ENCODE results near the gene AUTS2. TPM values are rescaled to one million over a fixed set of nuclear protein-coding genes. Genes with fewer than 3 reads are reported as not detected.

The AUTS2 gene
- total RNA-seq, 1 experiment from 2014 or later, result 50.0 TPM

DNA sequence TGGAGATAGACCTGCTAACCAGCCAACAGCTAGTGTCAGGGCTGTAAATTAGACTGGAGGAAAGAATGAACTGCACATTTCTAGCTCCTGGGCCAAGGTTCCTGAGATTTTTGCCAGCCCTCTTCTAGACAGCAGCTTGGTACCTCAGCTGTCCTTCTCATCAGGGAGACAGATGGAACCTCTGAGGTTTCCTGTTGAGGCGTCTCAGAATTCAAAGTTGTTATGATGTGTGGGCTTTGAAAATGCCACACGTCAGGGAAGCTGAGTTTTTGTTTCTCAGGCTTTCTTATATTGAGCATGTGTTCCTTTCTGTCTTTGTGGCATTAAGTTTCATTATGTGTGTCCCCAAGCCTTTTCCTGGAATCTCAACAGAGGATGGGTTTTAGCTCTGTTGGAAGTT, 736.6 kb downstream of the AUTS2 start:
- no peak for DNase-seq (ENCODE audit: low spot score)
- ChIA-PET CTCF (no interaction called here), POLR2A (no interaction called here)
- no peak overlapping the region for H3K4me3 Mint-ChIP-seq
- no peaks in the 10 kb centered on the region for H3K4me1 Mint-ChIP-seq
- TF ChIP-seq PRDM15 (CRISPR knock-in tag; IDR thresholded peaks at IDR 0.05) (no peak), E2F5 (CRISPR knock-in tag; IDR thresholded peaks at IDR 0.05) (no peak), JAZF1 (CRISPR knock-in tag; IDR thresholded peaks at IDR 0.05) (no peak), SMAD3 (CRISPR knock-in tag; IDR thresholded peaks at IDR 0.05; ENCODE audit: borderline replicate concordance) (no peak)
- TF ChIP-seq, protein P1, sequence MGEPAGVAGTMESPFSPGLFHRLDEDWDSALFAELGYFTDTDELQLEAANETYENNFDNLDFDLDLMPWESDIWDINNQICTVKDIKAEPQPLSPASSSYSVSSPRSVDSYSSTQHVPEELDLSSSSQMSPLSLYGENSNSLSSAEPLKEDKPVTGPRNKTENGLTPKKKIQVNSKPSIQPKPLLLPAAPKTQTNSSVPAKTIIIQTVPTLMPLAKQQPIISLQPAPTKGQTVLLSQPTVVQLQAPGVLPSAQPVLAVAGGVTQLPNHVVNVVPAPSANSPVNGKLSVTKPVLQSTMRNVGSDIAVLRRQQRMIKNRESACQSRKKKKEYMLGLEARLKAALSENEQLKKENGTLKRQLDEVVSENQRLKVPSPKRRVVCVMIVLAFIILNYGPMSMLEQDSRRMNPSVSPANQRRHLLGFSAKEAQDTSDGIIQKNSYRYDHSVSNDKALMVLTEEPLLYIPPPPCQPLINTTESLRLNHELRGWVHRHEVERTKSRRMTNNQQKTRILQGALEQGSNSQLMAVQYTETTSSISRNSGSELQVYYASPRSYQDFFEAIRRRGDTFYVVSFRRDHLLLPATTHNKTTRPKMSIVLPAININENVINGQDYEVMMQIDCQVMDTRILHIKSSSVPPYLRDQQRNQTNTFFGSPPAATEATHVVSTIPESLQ (CRISPR knock-in tag; IDR thresholded peaks at IDR 0.05), result no peak
- TF ChIP-seq, protein P2, sequence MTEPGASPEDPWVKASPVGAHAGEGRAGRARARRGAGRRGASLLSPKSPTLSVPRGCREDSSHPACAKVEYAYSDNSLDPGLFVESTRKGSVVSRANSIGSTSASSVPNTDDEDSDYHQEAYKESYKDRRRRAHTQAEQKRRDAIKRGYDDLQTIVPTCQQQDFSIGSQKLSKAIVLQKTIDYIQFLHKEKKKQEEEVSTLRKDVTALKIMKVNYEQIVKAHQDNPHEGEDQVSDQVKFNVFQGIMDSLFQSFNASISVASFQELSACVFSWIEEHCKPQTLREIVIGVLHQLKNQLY (CRISPR knock-in tag; IDR thresholded peaks at IDR 0.05), result no peak
- TF ChIP-seq, protein P3, sequence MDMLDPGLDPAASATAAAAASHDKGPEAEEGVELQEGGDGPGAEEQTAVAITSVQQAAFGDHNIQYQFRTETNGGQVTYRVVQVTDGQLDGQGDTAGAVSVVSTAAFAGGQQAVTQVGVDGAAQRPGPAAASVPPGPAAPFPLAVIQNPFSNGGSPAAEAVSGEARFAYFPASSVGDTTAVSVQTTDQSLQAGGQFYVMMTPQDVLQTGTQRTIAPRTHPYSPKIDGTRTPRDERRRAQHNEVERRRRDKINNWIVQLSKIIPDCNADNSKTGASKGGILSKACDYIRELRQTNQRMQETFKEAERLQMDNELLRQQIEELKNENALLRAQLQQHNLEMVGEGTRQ (CRISPR knock-in tag; IDR thresholded peaks at IDR 0.05), result no peak
- no peak for ATAC-seq
- no peaks in the 10 kb centered on the region for H3K36me3 Mint-ChIP-seq
- H3K27me3 Mint-ChIP-seq (ENCODE audit: low read depth), result no peaks in the 10 kb centered on the region
- H3K27ac Mint-ChIP-seq, result no peak overlapping the region
- no peaks in the 10 kb centered on the region for H3K9me3 Mint-ChIP-seq

- DNase-seq (ENCODE audit: low spot score) (no peak), ATAC-seq (no peak)
- H3K4me1 Mint-ChIP-seq, result no peaks in the 10 kb centered on the region
- no peaks in the 10 kb centered on the region for H3K36me3 Mint-ChIP-seq
- H3K27me3 Mint-ChIP-seq (ENCODE audit: low read depth), result no peaks in the 10 kb centered on the region; the same call in 1 of the 2 replicates
- no peak overlapping the region for H3K27ac Mint-ChIP-seq
- ChIA-PET CTCF (no interaction called here), POLR2A (no interaction called here)
- H3K4me3 Mint-ChIP-seq, result no peak overlapping the region
- H3K9me3 Mint-ChIP-seq, result no peaks in the 10 kb centered on the region
- TF ChIP-seq ETV6 (CRISPR knock-in tag; IDR thresholded peaks at IDR 0.05), result no peak
- TF ChIP-seq CREM (CRISPR knock-in tag; IDR thresholded peaks at IDR 0.05), result no peak
- no peak for TF ChIP-seq NR3C1 (CRISPR knock-in tag; conservative IDR thresholded peaks at IDR 0.05; ENCODE audit: low read depth)
- TF ChIP-seq, protein P4, sequence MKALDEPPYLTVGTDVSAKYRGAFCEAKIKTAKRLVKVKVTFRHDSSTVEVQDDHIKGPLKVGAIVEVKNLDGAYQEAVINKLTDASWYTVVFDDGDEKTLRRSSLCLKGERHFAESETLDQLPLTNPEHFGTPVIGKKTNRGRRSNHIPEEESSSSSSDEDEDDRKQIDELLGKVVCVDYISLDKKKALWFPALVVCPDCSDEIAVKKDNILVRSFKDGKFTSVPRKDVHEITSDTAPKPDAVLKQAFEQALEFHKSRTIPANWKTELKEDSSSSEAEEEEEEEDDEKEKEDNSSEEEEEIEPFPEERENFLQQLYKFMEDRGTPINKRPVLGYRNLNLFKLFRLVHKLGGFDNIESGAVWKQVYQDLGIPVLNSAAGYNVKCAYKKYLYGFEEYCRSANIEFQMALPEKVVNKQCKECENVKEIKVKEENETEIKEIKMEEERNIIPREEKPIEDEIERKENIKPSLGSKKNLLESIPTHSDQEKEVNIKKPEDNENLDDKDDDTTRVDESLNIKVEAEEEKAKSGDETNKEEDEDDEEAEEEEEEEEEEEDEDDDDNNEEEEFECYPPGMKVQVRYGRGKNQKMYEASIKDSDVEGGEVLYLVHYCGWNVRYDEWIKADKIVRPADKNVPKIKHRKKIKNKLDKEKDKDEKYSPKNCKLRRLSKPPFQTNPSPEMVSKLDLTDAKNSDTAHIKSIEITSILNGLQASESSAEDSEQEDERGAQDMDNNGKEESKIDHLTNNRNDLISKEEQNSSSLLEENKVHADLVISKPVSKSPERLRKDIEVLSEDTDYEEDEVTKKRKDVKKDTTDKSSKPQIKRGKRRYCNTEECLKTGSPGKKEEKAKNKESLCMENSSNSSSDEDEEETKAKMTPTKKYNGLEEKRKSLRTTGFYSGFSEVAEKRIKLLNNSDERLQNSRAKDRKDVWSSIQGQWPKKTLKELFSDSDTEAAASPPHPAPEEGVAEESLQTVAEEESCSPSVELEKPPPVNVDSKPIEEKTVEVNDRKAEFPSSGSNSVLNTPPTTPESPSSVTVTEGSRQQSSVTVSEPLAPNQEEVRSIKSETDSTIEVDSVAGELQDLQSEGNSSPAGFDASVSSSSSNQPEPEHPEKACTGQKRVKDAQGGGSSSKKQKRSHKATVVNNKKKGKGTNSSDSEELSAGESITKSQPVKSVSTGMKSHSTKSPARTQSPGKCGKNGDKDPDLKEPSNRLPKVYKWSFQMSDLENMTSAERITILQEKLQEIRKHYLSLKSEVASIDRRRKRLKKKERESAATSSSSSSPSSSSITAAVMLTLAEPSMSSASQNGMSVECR (CRISPR knock-in tag; IDR thresholded peaks at IDR 0.05; ENCODE audit: borderline replicate concordance), result no peak
- TF ChIP-seq CREB1 (CRISPR knock-in tag; IDR thresholded peaks at IDR 0.05), result no peak
- TF ChIP-seq CBFB (CRISPR knock-in tag; IDR thresholded peaks at IDR 0.05; ENCODE audit: low read depth), result no peak
- no peak for TF ChIP-seq GABPB1 (CRISPR knock-in tag; IDR thresholded peaks at IDR 0.05)
Observed at GRCh38 chr7:70336536-70336935, 738.3 kb downstream of the AUTS2 start.
